ENCODE results near the gene KRT7.
A peak's percentile ranks its signal among the peaks of the same experiment; 100 is the strongest.

Gene KRT7

GRCh38 chr12:52199294-52199919 is 33.6 kb upstream of the KRT7 start:
- DNase-seq (ENCODE audit: low spot score): no peak

GRCh38 chr12:52200086-52200780 is 32.8 kb upstream of the KRT7 start:
- no peak for DNase-seq (ENCODE audit: low spot score)

GRCh38 chr12:52200781-52201450 is 32.1 kb upstream of the KRT7 start:
- no peak for DNase-seq (ENCODE audit: low spot score)

- DNase-seq (ENCODE audit: low spot score): no peak
Measured at GRCh38 chr12:52201451-52201839, 31.6 kb upstream of the KRT7 start.

GRCh38 chr12:52202361-52203078 is 30.5 kb upstream of the KRT7 start:
- no peak for DNase-seq (ENCODE audit: low spot score)

GRCh38 chr12:52203079-52203921 is 29.7 kb upstream of the KRT7 start:
- DNase-seq (ENCODE audit: low spot score): peak; percentile 81

- DNase-seq (ENCODE audit: low spot score): peak; percentile 52
Measured at GRCh38 chr12:52204095-52204930, 28.7 kb upstream of the KRT7 start.

- no peak for DNase-seq (ENCODE audit: low spot score)
Measured at GRCh38 chr12:52204931-52205505, 28.0 kb upstream of the KRT7 start.

GRCh38 chr12:52205612-52206303 is 27.3 kb upstream of the KRT7 start:
- peak; percentile 42 for DNase-seq (ENCODE audit: low spot score)

GRCh38 chr12:52206304-52207040 is 26.6 kb upstream of the KRT7 start:
- DNase-seq (ENCODE audit: low spot score): peak; percentile 82

GRCh38 chr12:52207106-52207505 is 25.9 kb upstream of the KRT7 start:
- DNase-seq (ENCODE audit: low spot score): no peak

- DNase-seq (ENCODE audit: low spot score): peak; percentile 81
Measured at GRCh38 chr12:52207895-52208294, 25.1 kb upstream of the KRT7 start.

- no peak for DNase-seq (ENCODE audit: low spot score)
Measured at GRCh38 chr12:52208424-52209165, 24.4 kb upstream of the KRT7 start.

- DNase-seq (ENCODE audit: low spot score): no peak
Measured at GRCh38 chr12:52209321-52209720, 23.7 kb upstream of the KRT7 start.

GRCh38 chr12:52210186-52210924 is 22.7 kb upstream of the KRT7 start:
- no peak for DNase-seq (ENCODE audit: low spot score)

- DNase-seq (ENCODE audit: low spot score): no peak
Measured at GRCh38 chr12:52210925-52211650, 22.0 kb upstream of the KRT7 start.
